H1 (cell line): Measurements from ENCODE around the gene CEP41. TPM values are rescaled to one million over a fixed set of nuclear protein-coding genes. Genes with fewer than 3 reads are reported as not detected.

ENCODE experiments used
- CTCF ChIA-PET: fragments of 300-600 bp; sonication (Branson Sonifier 250); formaldehyde crosslinking; loops from one replicate; lab custom pipeline; 2021; ENCODE audit not compliant: partially characterized antibody; lab: Charles Lee
- POLR2A ChIA-PET: fragments of 300-600 bp; sonication (Branson Sonifier 250); formaldehyde crosslinking; loops from one replicate; lab custom pipeline; 2021; ENCODE audit warnings: inconsistent platforms; ENCODE audit not compliant: partially characterized antibody; lab: Charles Lee
- DNase-seq, 2 experiments: peaks; one replicate each; pipeline versions ENCODE4 v3.0.0 to v3.0.0-alpha.2; 2010 to 2022; ENCODE audit warnings: low spot score in 2 of 2, low read depth in 1 of 2, mixed read lengths in 1 of 2
- FAIRE-seq: peaks from 2 replicates; lab custom pipeline; 2011; peaks lifted over from hg19 to GRCh38; lab: Jason Lieb, UNC
- H2AFZ ChIP-seq: 2 replicates; pipeline ENCODE4 v1.8.1; 2012; ENCODE audit warnings: low read length, inconsistent platforms
- H2AK5ac ChIP-seq: 2 replicates; pipeline ENCODE4 v1.6.1; 2013; ENCODE audit warnings: low read depth, low read length
- H2BK120ac ChIP-seq: replicated peaks from 2 replicates; pipeline ENCODE3; 2013; ENCODE audit warnings: low read depth, low read length, inconsistent platforms
- H2BK12ac ChIP-seq: 2 replicates; pipeline ENCODE4 v1.6.1; 2013; ENCODE audit warnings: low read depth, low read length
- H2BK15ac ChIP-seq: 2 replicates; pipeline ENCODE4 v1.6.1; 2013; ENCODE audit warnings: low read length
- H2BK20ac ChIP-seq: 2 replicates; pipeline ENCODE4 v1.6.1; 2013; ENCODE audit warnings: low read length
- H2BK5ac ChIP-seq: 2 replicates; pipeline ENCODE4 v1.6.1; 2013; ENCODE audit warnings: low read depth, low read length
- H3K14ac ChIP-seq: 2 replicates; pipeline ENCODE4 v1.6.1; 2013; ENCODE audit warnings: inconsistent platforms; ENCODE audit not compliant: insufficient read length
- H3K18ac ChIP-seq: 2 replicates; pipeline ENCODE4 v1.6.1; 2013; ENCODE audit warnings: low read length; ENCODE audit errors: extremely low read depth
- H3K23ac ChIP-seq: 2 replicates; pipeline ENCODE4 v1.6.1; 2013; ENCODE audit warnings: inconsistent platforms; ENCODE audit not compliant: insufficient read length
- H3K23me2 ChIP-seq: 2 replicates; pipeline ENCODE4 v1.6.1; 2013; ENCODE audit warnings: low read depth, low read length
- H3K27ac ChIP-seq: 2 replicates; pipeline ENCODE4 v1.6.1; 2011; ENCODE audit warnings: low read depth, low read length, inconsistent platforms
- H3K27me3 ChIP-seq, 4 experiments: replicated peaks in 1 of 4; 1 replicate in 1 of 4; 2 replicates in 3 of 4; pipeline versions ENCODE4 v1.6.1 to v1.8.1; 2011 to 2013; ENCODE audit warnings: low read length in 3 of 4, mild to moderate bottlenecking in 3 of 4, inconsistent platforms in 2 of 4, mixed read lengths in 2 of 4, moderate library complexity in 1 of 4; ENCODE audit not compliant: control insufficient read depth in 3 of 4, insufficient read depth in 3 of 4; ENCODE audit errors: extremely low read depth in 1 of 4
- H3K36me3 ChIP-seq, 4 experiments: 2 replicates each; pipeline versions ENCODE4 v1.6.1 to v1.8.1; 2011 to 2013; ENCODE audit warnings: mild to moderate bottlenecking in 4 of 4, low read length in 3 of 4, moderate library complexity in 2 of 4, control low read depth in 1 of 4, inconsistent platforms in 1 of 4; ENCODE audit not compliant: insufficient read depth in 4 of 4, control insufficient read depth in 2 of 4
- H3K4ac ChIP-seq: replicated peaks from 2 replicates; pipeline ENCODE3; 2013; ENCODE audit warnings: low read length, low read depth, mixed read lengths, inconsistent platforms; ENCODE audit not compliant: insufficient read length
- H3K4me1 ChIP-seq, 4 experiments: replicated peaks in 1 of 4; 1 replicate in 1 of 4; 2 replicates in 3 of 4; pipeline versions ENCODE4 v1.6.1 to v1.8.1; 2011 to 2013; ENCODE audit warnings: low read length in 3 of 4, inconsistent platforms in 2 of 4, mixed read lengths in 1 of 4; ENCODE audit not compliant: insufficient read depth in 4 of 4, control insufficient read depth in 3 of 4
- H3K4me2 ChIP-seq, 2 experiments: 2 replicates each; pipeline versions ENCODE4 v1.6.1 to v1.8.1; 2011 to 2013; ENCODE audit warnings: low read depth in 2 of 2, low read length in 2 of 2, control low read depth in 1 of 2, inconsistent platforms in 1 of 2, mild to moderate bottlenecking in 1 of 2; ENCODE audit not compliant: insufficient read depth in 1 of 2
- H3K4me3 ChIP-seq, 4 experiments: fragments of 200-600, 300-600 bp in 1 of 4; sonication (generic), shearing (Covaris generic), sonication (Bioruptor Twin) in 1 of 4; 2 replicates each; pipeline versions ENCODE4 v1.5.1 to v1.8.1; 2011 to 2016; ENCODE audit warnings: low read length in 4 of 4, low read depth in 3 of 4, control low read depth in 2 of 4, inconsistent platforms in 2 of 4, mild to moderate bottlenecking in 2 of 4, mixed read lengths in 1 of 4, moderate library complexity in 1 of 4; ENCODE audit not compliant: insufficient read depth in 2 of 4; ENCODE audit errors: extremely low read depth in 1 of 4
- H3K56ac ChIP-seq: replicated peaks from 2 replicates; pipeline ENCODE3; 2013; ENCODE audit warnings: low read depth, mild to moderate bottlenecking, mixed read lengths, low read length, inconsistent platforms; ENCODE audit not compliant: insufficient read length
- H3K79me1 ChIP-seq: 2 replicates; pipeline ENCODE4 v1.6.1; 2013; ENCODE audit warnings: low read depth, low read length, control low read depth
- H3K79me2 ChIP-seq, 2 experiments: 2 replicates each; pipeline versions ENCODE4 v1.6.1 to v1.8.1; 2012 to 2013; ENCODE audit warnings: low read length in 2 of 2, mild to moderate bottlenecking in 2 of 2, inconsistent platforms in 1 of 2; ENCODE audit not compliant: insufficient read depth in 2 of 2, control insufficient read depth in 1 of 2
- H3K9ac ChIP-seq, 4 experiments: replicated peaks in 1 of 4; 1 replicate in 1 of 4; 2 replicates in 3 of 4; pipeline versions ENCODE4 v1.6.1 to v1.8.1; 2011 to 2013; ENCODE audit warnings: low read depth in 3 of 4, low read length in 3 of 4, control low read depth in 2 of 4, mild to moderate bottlenecking in 2 of 4, moderate library complexity in 2 of 4, inconsistent platforms in 1 of 4; ENCODE audit errors: extremely low read depth in 1 of 4
- H3K9me3 ChIP-seq, 2 experiments: 2 replicates each; pipeline versions ENCODE4 v1.6.1 to v1.8.1; 2012 to 2013; ENCODE audit warnings: mild to moderate bottlenecking in 2 of 2, moderate library complexity in 2 of 2, control low read depth in 1 of 2, inconsistent platforms in 1 of 2, low read depth in 1 of 2, low read length in 1 of 2, mixed read lengths in 1 of 2; ENCODE audit not compliant: insufficient read depth in 2 of 2
- H4K20me1 ChIP-seq, 2 experiments: replicated peaks in 1 of 2; 2 replicates each; pipeline versions ENCODE3 to v1.8.1; 2011 to 2013; ENCODE audit warnings: inconsistent platforms in 2 of 2, low read length in 2 of 2, mild to moderate bottlenecking in 1 of 2; ENCODE audit not compliant: insufficient read depth in 2 of 2, control insufficient read depth in 1 of 2
- H4K5ac ChIP-seq: 2 replicates; pipeline ENCODE4 v1.6.1; 2013; ENCODE audit warnings: low read length, low read depth, mixed read lengths, inconsistent platforms; ENCODE audit not compliant: insufficient read length
- H4K8ac ChIP-seq: 2 replicates; pipeline ENCODE4 v1.8.0; 2013; ENCODE audit warnings: mild to moderate bottlenecking, moderate library complexity, low read length, inconsistent platforms; ENCODE audit not compliant: insufficient read depth; ENCODE audit errors: extremely low read depth
- H4K91ac ChIP-seq: replicated peaks from 2 replicates; pipeline ENCODE3; 2013; ENCODE audit warnings: low read length, mixed read lengths, inconsistent platforms; ENCODE audit not compliant: insufficient read length
- TCF12 ChIP-seq: IDR thresholded peaks from 2 replicates; pipeline ENCODE4 v1.6.1; 2011; ENCODE audit warnings: low read depth, mild to moderate bottlenecking, low read length
- WGBS, 2 experiments: shearing (Covaris generic) in 1 of 2; methylation state at CpG; one replicate each; pipeline versions ENCODE4 v1.1.6 to v1.1.7; 2013 to 2015; ENCODE audit warnings: low lambda C conversion rate in 2 of 2, mixed read lengths in 2 of 2, inconsistent platforms in 1 of 2, low coverage in 1 of 2, missing lambda C conversion rate in 1 of 2; ENCODE audit not compliant: insufficient replicate concordance in 2 of 2, insufficient coverage in 1 of 2, insufficient read length in 1 of 2; ENCODE audit errors: extremely low coverage in 1 of 2, missing lambda C conversion rate in 1 of 2; 5-methylcytosine and 5-hydroxymethylcytosine counted together
- polyA plus RNA-seq, 7 experiments: library from polyadenylated mRNA; depleted of rRNA in 3 of 7; stranded (reverse) in 5 of 7; unstranded in 2 of 7; fragments of >200 nt in 5 of 7; fragments of 200-250 nt in 2 of 7; gene quantifications; 1 replicate in 5 of 7; 2 replicates in 1 of 7; 4 replicates in 1 of 7; pipeline versions ENCODE4 v1.2.1 to v1.2.3, GENCODE V29; 2011 to 2013; ENCODE audit warnings: missing spikeins in 2 of 7, mixed read lengths in 2 of 7
- total RNA-seq: library from RNA; stranded (reverse); fragmentation: NEBNext Ultra II Directional; extraction: Animal tissue kit (Norgen Biotek cat#: 25700); gene quantifications from 2 replicates; pipeline ENCODE4 v1.2.1, GENCODE V29; 2021
- TF ChIP-seq, protein P1 (sequence below): IDR thresholded peaks from 2 replicates; pipeline ENCODE4 v1.6.1; 2012; ENCODE audit warnings: inconsistent platforms

Gene CEP41
- total and polyA plus RNA-seq, 2 of the 8 experiments (the other 6 are each of a cell fraction or from before 2014, with no cell fraction given), result 9.3 to 12.8 TPM

DNA sequence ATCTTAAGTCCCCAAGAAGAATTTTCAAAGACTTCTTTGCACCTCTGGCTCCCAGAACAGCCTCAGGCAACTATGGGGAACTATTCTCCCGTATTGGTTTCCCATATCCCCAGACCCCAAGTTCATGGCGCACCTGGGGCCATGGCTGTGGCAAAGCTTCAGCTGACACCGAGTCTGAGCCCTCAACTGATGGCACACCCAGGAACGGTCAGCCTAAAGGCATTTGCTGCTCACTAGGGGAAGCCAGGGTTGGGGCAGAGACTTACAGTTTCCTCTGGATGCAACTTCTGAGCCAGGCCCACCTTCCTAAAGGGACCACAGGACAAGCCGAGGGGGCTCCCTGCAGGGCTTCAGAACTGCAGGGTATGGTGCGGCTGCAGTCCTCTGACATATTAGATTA is 74.3 kb downstream of the CEP41 start:
- Histone ChIP-seq H3K18ac (no peak overlapping the region), H2AK5ac (no peak overlapping the region), H2AFZ (0 out of 2 replicates have a peak overlapping the region, but pooled peaks have one; percentile 22), H4K8ac (no peak overlapping the region), H2BK15ac (no peak overlapping the region), H4K91ac (peak overlapping the region; percentile 26), H3K4ac (no peak overlapping the region), H3K9ac (no peak overlapping the region), H3K79me2 (no peaks in the 10 kb centered on the region), H4K5ac (no peak overlapping the region), H3K56ac (no peak overlapping the region), H2BK120ac (no peak overlapping the region), H3K4me3 (no peak overlapping the region), H3K79me1 (no peaks in the 10 kb centered on the region), H3K14ac (no peak overlapping the region), H3K4me2 (no peak overlapping the region), H2BK5ac (no peak overlapping the region), H3K4me1 (peaks cover 0 to 6% (median 0%) of the 10 kb centered on the region in 4 experiments; a peak in 2 of 7 replicates), H3K36me3 (no peaks in the 10 kb centered on the region), H3K9me3 (no peaks in the 10 kb centered on the region), H3K23me2 (no peaks in the 10 kb centered on the region), H3K27ac (no peak overlapping the region), H3K27me3 (no peaks in the 10 kb centered on the region; a peak in 1 of 7 replicates), H2BK12ac (no peak overlapping the region), H2BK20ac (no peak overlapping the region), H4K20me1 (no peaks in the 10 kb centered on the region), H3K23ac (no peak overlapping the region)
- POLR2A ChIA-PET, result no interaction called here
- no peak for TF ChIP-seq TCF12
- TF ChIP-seq, protein P1, sequence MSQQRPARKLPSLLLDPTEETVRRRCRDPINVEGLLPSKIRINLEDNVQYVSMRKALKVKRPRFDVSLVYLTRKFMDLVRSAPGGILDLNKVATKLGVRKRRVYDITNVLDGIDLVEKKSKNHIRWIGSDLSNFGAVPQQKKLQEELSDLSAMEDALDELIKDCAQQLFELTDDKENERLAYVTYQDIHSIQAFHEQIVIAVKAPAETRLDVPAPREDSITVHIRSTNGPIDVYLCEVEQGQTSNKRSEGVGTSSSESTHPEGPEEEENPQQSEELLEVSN, result no peak
- FAIRE-seq, result no peak
- CTCF ChIA-PET, result interaction anchor here (1.3 to 11.6 kb wide), 2 partner anchors 10 to 13 kb away, joined by 3 to 59 read pairs; partner anchors contain the start of gene CPA1
- 90% methylated on average over 6 of the region's 6 CpGs; no CpG with 5 or more reads in 1 of the 2 experiments for WGBS, 2 experiments
- DNase-seq, result no peak
